ENCODE measurements around the gene OR52N5. TPM values are rescaled to one million over a fixed set of nuclear protein-coding genes. Genes with fewer than 3 reads are reported as not detected.

OR52N5 gene
- total RNA-seq, 1 experiment from 2014 or later, result not detected

- TF ChIP-seq CTCF (IDR thresholded peaks at IDR 0.05) (no peak), SIN3A (IDR thresholded peaks at IDR 0.05; ENCODE audit: borderline replicate concordance, insufficient read depth, low read depth, low read length) (no peak), TCF7L2 (IDR thresholded peaks at IDR 0.05; ENCODE audit: low read depth, low read length) (no peak), REST (IDR thresholded peaks at IDR 0.05; ENCODE audit: insufficient read depth in 1 of 2, low read depth in 2 of 2, low read length in 1 of 2) (no peak), POLR2AphosphoS5 (IDR thresholded peaks at IDR 0.05; ENCODE audit: low read depth, low read length) (no peak)
- Histone ChIP-seq H3K27ac (ENCODE audit: low read length) (no peak overlapping the region), H3K4me3 (ENCODE audit: low read depth in 2 of 2, low read length in 2 of 2) (no peak overlapping the region), H3K36me3 (ENCODE audit: control insufficient read depth, insufficient read depth, low read length) (no peaks in the 10 kb centered on the region), H3K9me3 (ENCODE audit: control insufficient read depth, insufficient read depth, low read depth, low read length) (no peaks in the 10 kb centered on the region), H3K27me3 (ENCODE audit: control insufficient read depth, insufficient read depth, low read length) (no peaks in the 10 kb centered on the region; the same call in 1 of the 2 replicates), H3K4me1 (ENCODE audit: control insufficient read depth, insufficient read depth, low read length) (peaks cover 6% of the 10 kb centered on the region)
- POLR2A ChIA-PET, result no interaction called here
- ATAC-seq, result no peak
- in situ Hi-C loops (cut with HindIII; ENCODE audit: low pct_unique_long_range_greater_than_20kb, low sequenced_read_pairs) (no loop called here), intact Hi-C loops (cut with micrococcal nuclease; ENCODE audit: unreplicated experiment) (no loop called here)
- CTCF ChIA-PET, result no interaction called here
- DNase-seq (ENCODE audit: low read depth, low spot score), result no peak
- BruUV-seq (replicated peaks), result no TSS peak
These were observed 20.8 kb upstream of the OR52N5 start for GRCh38 chr11:5803982-5804381.

GRCh38 chr11:5796541-5796940 lies 13.4 kb upstream of the OR52N5 start:
- no peak for ATAC-seq
- in situ Hi-C loops (cut with HindIII; ENCODE audit: low pct_unique_long_range_greater_than_20kb, low sequenced_read_pairs), result no loop called here
- H3K9me3 ChIP-seq (ENCODE audit: control insufficient read depth, insufficient read depth, low read depth, low read length), result no peaks in the 10 kb centered on the region
- intact Hi-C loops (cut with micrococcal nuclease; ENCODE audit: unreplicated experiment), result no loop called here
- no peak overlapping the region for H3K27ac ChIP-seq (ENCODE audit: low read length)
- ChIA-PET POLR2A (no interaction called here), CTCF (no interaction called here)
- no peak overlapping the region for H3K4me3 ChIP-seq (ENCODE audit: low read depth in 2 of 2, low read length in 2 of 2)
- H3K27me3 ChIP-seq (ENCODE audit: control insufficient read depth, insufficient read depth, low read length), result no peaks in the 10 kb centered on the region
- TF ChIP-seq CTCF (IDR thresholded peaks at IDR 0.05), result no peak
- TF ChIP-seq TCF7L2 (IDR thresholded peaks at IDR 0.05; ENCODE audit: low read depth, low read length), result no peak
- no peak for TF ChIP-seq SIN3A (IDR thresholded peaks at IDR 0.05; ENCODE audit: borderline replicate concordance, insufficient read depth, low read depth, low read length)
- TF ChIP-seq POLR2AphosphoS5 (IDR thresholded peaks at IDR 0.05; ENCODE audit: low read depth, low read length), result no peak
- no peak for TF ChIP-seq REST (IDR thresholded peaks at IDR 0.05; ENCODE audit: insufficient read depth in 1 of 2, low read depth in 2 of 2, low read length in 1 of 2)
- no peaks in the 10 kb centered on the region for H3K36me3 ChIP-seq (ENCODE audit: control insufficient read depth, insufficient read depth, low read length)
- no peaks in the 10 kb centered on the region for H3K4me1 ChIP-seq (ENCODE audit: control insufficient read depth, insufficient read depth, low read length)
- no TSS peak for BruUV-seq (replicated peaks)
- DNase-seq (ENCODE audit: low read depth, low spot score), result no peak
